Esophagus squamous epithelium (tissue), 5 donors: ENCODE results near the gene TXNDC8. TPM values are rescaled to one million over a fixed set of nuclear protein-coding genes. Genes with fewer than 3 reads are reported as not detected.

Source experiments
- DNase-seq: peaks from one replicate; lab custom pipeline; 2025; lab: John Stamatoyannopoulos, UW
- H3K27ac ChIP-seq, 4 donors: fragments of 200-600 bp; sonication (generic); one replicate each; pipeline ENCODE4 v1.5.1; 2016 to 2019; ENCODE audit warnings: mild to moderate bottlenecking in 1 of 4
- H3K27me3 ChIP-seq, 4 donors: fragments of 200-600 bp; sonication (generic); 1 replicate in 3 of 4; 2 replicates in 1 of 4; pipeline versions ENCODE4 v1.5.1 to v1.6.0; 2017 to 2021; ENCODE audit warnings: antibody characterized with exemption in 1 of 4
- H3K36me3 ChIP-seq, 3 donors: fragments of 200-600 bp; sonication (generic); one replicate each; pipeline ENCODE4 v1.5.1; 2016 to 2019
- H3K4me1 ChIP-seq, 3 donors: fragments of 200-600 bp; sonication (generic); one replicate each; pipeline ENCODE4 v1.5.1; 2017 to 2019
- H3K4me3 ChIP-seq, 4 donors: fragments of 200-600 bp; sonication (generic); 1 replicate in 3 of 4; 2 replicates in 1 of 4; pipeline ENCODE4 v1.5.1; 2016 to 2019; ENCODE audit warnings: mild to moderate bottlenecking in 2 of 4, moderate library complexity in 1 of 4
- H3K9me3 ChIP-seq, 3 donors: fragments of 200-600 bp; sonication (generic); one replicate each; pipeline ENCODE4 v1.5.1; 2016 to 2019
- CTCF ChIP-seq, 6 experiments: fragments of 450-650 bp in 4 of 6; fragments of 200-600 bp in 2 of 6; sonication (generic) in 2 of 6; IDR thresholded peaks; one replicate each; pipeline ENCODE4 v1.5.1; 2016 to 2019; ENCODE audit warnings: antibody characterized with exemption in 6 of 6, mild to moderate bottlenecking in 4 of 6, moderate library complexity in 4 of 6
- POLR2A ChIP-seq, 4 donors: fragments of 450-650 bp; IDR thresholded peaks; one replicate each; pipeline ENCODE4 v1.6.1; 2017; ENCODE audit warnings: antibody characterized with exemption in 4 of 4, mild to moderate bottlenecking in 4 of 4, moderate library complexity in 3 of 4
- WGBS, 2 donors: methylation state at CpG; one replicate each; pipeline ENCODE4 v1.1.5; 2018; 5-methylcytosine and 5-hydroxymethylcytosine counted together
- intact Hi-C: fragments of 100-400 bp; cut with DNase I; formaldehyde crosslinking; loops from one replicate; pipeline ENCODE4 v1.15.0; 2022
- total RNA-seq, 4 donors: library from RNA; depleted of rRNA; stranded (reverse); fragments of >200 nt; gene quantifications; one replicate each; pipeline ENCODE4 v1.1.0, GENCODE V29; 2016
- donor health status: DM: yes; HTN: yes; CAD: no.

Gene TXNDC8
- total RNA-seq, 4 donors from 2014 or later, result not detected

- no peak for DNase-seq
- H3K27me3 ChIP-seq, result no peaks in the 10 kb centered on the region
- no peaks in the 10 kb centered on the region for H3K9me3 ChIP-seq
- H3K4me1 ChIP-seq, result peaks cover 0 to 18% (median 8%) of the 10 kb centered on the region in 3 donors
- intact Hi-C loops, result no loop called here
- 83 to 90% methylated on average over 1 of the region's 1 CpG for WGBS, 2 donors
- H3K27ac ChIP-seq, result no peak overlapping the region
- TF ChIP-seq POLR2A (IDR thresholded peaks at IDR 0.05) (no peak), CTCF (IDR thresholded peaks at IDR 0.05) (no peak)
- no peaks in the 10 kb centered on the region for H3K36me3 ChIP-seq
- H3K4me3 ChIP-seq, result no peak overlapping the region
These were observed 7.1 kb downstream of the TXNDC8 start for GRCh38 chr9:110330484-110331105.

- no peaks in the 10 kb centered on the region for H3K36me3 ChIP-seq
- intact Hi-C loops, result no loop called here
- TF ChIP-seq POLR2A (IDR thresholded peaks at IDR 0.05), result no peak
- no peak for TF ChIP-seq CTCF (IDR thresholded peaks at IDR 0.05)
- H3K27me3 ChIP-seq, result no peaks in the 10 kb centered on the region
- H3K4me3 ChIP-seq, result no peak overlapping the region
- no peaks in the 10 kb centered on the region for H3K9me3 ChIP-seq
- H3K4me1 ChIP-seq, result peaks cover 0 to 10% (median 8%) of the 10 kb centered on the region in 3 donors
- DNase-seq, result no peak
- WGBS, 2 donors, result 64 to 75% methylated on average over 5 of the region's 5 CpGs
- H3K27ac ChIP-seq, result no peak overlapping the region
These were observed 7.9 kb downstream of the TXNDC8 start for GRCh38 chr9:110329639-110330230.

- WGBS, 2 donors, result 95 to 96% methylated on average over 1 of the region's 1 CpG
- DNase-seq, result no peak
- peaks cover 0 to 8% (median 5%) of the 10 kb centered on the region in 3 donors for H3K4me1 ChIP-seq
- intact Hi-C loops, result no loop called here
- H3K4me3 ChIP-seq, result no peak overlapping the region
- no peak for TF ChIP-seq POLR2A (IDR thresholded peaks at IDR 0.05)
- no peak for TF ChIP-seq CTCF (IDR thresholded peaks at IDR 0.05)
- no peaks in the 10 kb centered on the region for H3K9me3 ChIP-seq
- H3K27me3 ChIP-seq, result no peaks in the 10 kb centered on the region
- H3K36me3 ChIP-seq, result no peaks in the 10 kb centered on the region
- H3K27ac ChIP-seq, result no peak overlapping the region
These were observed 8.9 kb downstream of the TXNDC8 start for GRCh38 chr9:110328763-110329162.

GRCh38 chr9:110327716-110328115 is 9.9 kb downstream of the TXNDC8 start:
- Histone ChIP-seq H3K4me3 (no peak overlapping the region), H3K4me1 (peaks cover 0 to 4% (median 0%) of the 10 kb centered on the region in 3 donors), H3K27me3 (no peaks in the 10 kb centered on the region), H3K9me3 (no peaks in the 10 kb centered on the region), H3K36me3 (no peaks in the 10 kb centered on the region), H3K27ac (no peak overlapping the region)
- intact Hi-C loops, result no loop called here
- TF ChIP-seq CTCF (IDR thresholded peaks at IDR 0.05) (no peak), POLR2A (IDR thresholded peaks at IDR 0.05) (no peak)
- no peak for DNase-seq
- 64 to 71% methylated on average over 1 of the region's 1 CpG for WGBS, 2 donors

- TF ChIP-seq POLR2A (IDR thresholded peaks at IDR 0.05), result no peak
- no peak for TF ChIP-seq CTCF (IDR thresholded peaks at IDR 0.05)
- Histone ChIP-seq H3K4me1 (peaks cover 0 to 4% (median 0%) of the 10 kb centered on the region in 3 donors), H3K4me3 (no peak overlapping the region), H3K36me3 (no peaks in the 10 kb centered on the region), H3K27me3 (no peaks in the 10 kb centered on the region), H3K9me3 (no peaks in the 10 kb centered on the region), H3K27ac (no peak overlapping the region)
- no peak for DNase-seq
- intact Hi-C loops, result no loop called here
These were observed 13.8 kb downstream of the TXNDC8 start for GRCh38 chr9:110323818-110324217.
